Nephron progenitor cell (in vitro differentiated cells): Measurements from ENCODE around the gene CSE1L.
"Not testable (repeated sequence)": the region's sequence is repeated elsewhere in the genome, so short reads cannot be mapped to it uniquely, and the experiment has no call there.

Source experiments
- DNase-seq: peaks from one replicate; pipeline ENCODE4 v3.0.0; 2021
- H3K27ac Mint-ChIP-seq: 2 replicates; pipeline ENCODE4 v1.8.0; 2021; ENCODE audit warnings: mild to moderate bottlenecking, moderate library complexity, mixed read lengths
- H3K27me3 Mint-ChIP-seq: 2 replicates; pipeline ENCODE4 v1.8.0; 2021; ENCODE audit warnings: mild to moderate bottlenecking, low read depth, mixed read lengths; ENCODE audit not compliant: poor library complexity
- H3K36me3 Mint-ChIP-seq: 2 replicates; pipeline ENCODE4 v1.8.0; 2021; ENCODE audit warnings: low read depth, mixed read lengths
- H3K4me1 Mint-ChIP-seq: 2 replicates; pipeline ENCODE4 v1.8.0; 2021; ENCODE audit warnings: mixed read lengths
- H3K4me3 Mint-ChIP-seq: 2 replicates; pipeline ENCODE4 v1.8.0; 2021; ENCODE audit warnings: mild to moderate bottlenecking, moderate library complexity, mixed read lengths
- H3K9me3 Mint-ChIP-seq: 2 replicates; pipeline ENCODE4 v1.8.0; 2021; ENCODE audit warnings: mild to moderate bottlenecking, moderate library complexity, mixed read lengths
- CTCF ChIP-seq: fragments of 200-600 bp; sonication (generic); IDR thresholded peaks from 2 replicates; pipeline ENCODE4 v1.5.0; 2021; ENCODE audit warnings: antibody characterized with exemption

CSE1L gene

GRCh38 chr20:49052334-49052733, 6.2 kb downstream of the CSE1L start:
- H3K4me3 Mint-ChIP-seq, result no peak overlapping the region
- H3K4me1 Mint-ChIP-seq, result peaks cover 20% of the 10 kb centered on the region
- H3K27me3 Mint-ChIP-seq, result no peaks in the 10 kb centered on the region
- peaks cover 72% of the 10 kb centered on the region for H3K36me3 Mint-ChIP-seq
- TF ChIP-seq CTCF, result no peak
- H3K9me3 Mint-ChIP-seq, result peaks cover 23% of the 10 kb centered on the region
- no peak for DNase-seq
- no peak overlapping the region for H3K27ac Mint-ChIP-seq

- H3K9me3 Mint-ChIP-seq, result peaks cover 16% of the 10 kb centered on the region
- no peak overlapping the region for H3K4me3 Mint-ChIP-seq
- TF ChIP-seq CTCF, result no peak
- no peaks in the 10 kb centered on the region for H3K27me3 Mint-ChIP-seq
- H3K36me3 Mint-ChIP-seq, result peaks cover 78% of the 10 kb centered on the region
- peaks cover 6% of the 10 kb centered on the region for H3K4me1 Mint-ChIP-seq
- H3K27ac Mint-ChIP-seq, result peak overlapping the region; percentile 18
- DNase-seq, result no peak
Measured at GRCh38 chr20:49054056-49054643, 8.0 kb downstream of the CSE1L start.

- TF ChIP-seq CTCF, result no peak
- peaks cover 3% of the 10 kb centered on the region for H3K27me3 Mint-ChIP-seq
- H3K27ac Mint-ChIP-seq, result no peak overlapping the region
- H3K36me3 Mint-ChIP-seq, result peaks cover 66% of the 10 kb centered on the region
- DNase-seq, result no peak
- no peaks in the 10 kb centered on the region for H3K9me3 Mint-ChIP-seq
- H3K4me3 Mint-ChIP-seq, result no peak overlapping the region
- no peaks in the 10 kb centered on the region for H3K4me1 Mint-ChIP-seq
Measured at GRCh38 chr20:49063279-49063678, 17.2 kb downstream of the CSE1L start.

- Mint-ChIP-seq H3K4me1 (no peaks in the 10 kb centered on the region), H3K9me3 (no peaks in the 10 kb centered on the region), H3K36me3 (peaks cover 78% of the 10 kb centered on the region), H3K27ac (peak overlapping the region; percentile 2), H3K4me3 (no peak overlapping the region), H3K27me3 (no peaks in the 10 kb centered on the region)
- TF ChIP-seq CTCF, result no peak
- DNase-seq, result no peak
Measured at GRCh38 chr20:49074521-49074920, 28.4 kb downstream of the CSE1L start.

GRCh38 chr20:49078310-49078709, 32.2 kb downstream of the CSE1L start:
- Mint-ChIP-seq H3K4me1 (no peaks in the 10 kb centered on the region), H3K36me3 (peaks cover 87% of the 10 kb centered on the region), H3K9me3 (no peaks in the 10 kb centered on the region), H3K27me3 (no peaks in the 10 kb centered on the region), H3K4me3 (no peak overlapping the region), H3K27ac (no peak overlapping the region)
- no peak for DNase-seq
- TF ChIP-seq CTCF, result no peak

GRCh38 chr20:49082295-49082694, 36.2 kb downstream of the CSE1L start:
- not testable (repeated sequence) for H3K27ac Mint-ChIP-seq, DNase-seq, H3K4me3 Mint-ChIP-seq, H3K27me3 Mint-ChIP-seq, H3K9me3 Mint-ChIP-seq, H3K4me1 Mint-ChIP-seq
- H3K36me3 Mint-ChIP-seq, result peaks cover 81% of the 10 kb centered on the region
